ENCODE data around the gene APH1A.

DNA sequence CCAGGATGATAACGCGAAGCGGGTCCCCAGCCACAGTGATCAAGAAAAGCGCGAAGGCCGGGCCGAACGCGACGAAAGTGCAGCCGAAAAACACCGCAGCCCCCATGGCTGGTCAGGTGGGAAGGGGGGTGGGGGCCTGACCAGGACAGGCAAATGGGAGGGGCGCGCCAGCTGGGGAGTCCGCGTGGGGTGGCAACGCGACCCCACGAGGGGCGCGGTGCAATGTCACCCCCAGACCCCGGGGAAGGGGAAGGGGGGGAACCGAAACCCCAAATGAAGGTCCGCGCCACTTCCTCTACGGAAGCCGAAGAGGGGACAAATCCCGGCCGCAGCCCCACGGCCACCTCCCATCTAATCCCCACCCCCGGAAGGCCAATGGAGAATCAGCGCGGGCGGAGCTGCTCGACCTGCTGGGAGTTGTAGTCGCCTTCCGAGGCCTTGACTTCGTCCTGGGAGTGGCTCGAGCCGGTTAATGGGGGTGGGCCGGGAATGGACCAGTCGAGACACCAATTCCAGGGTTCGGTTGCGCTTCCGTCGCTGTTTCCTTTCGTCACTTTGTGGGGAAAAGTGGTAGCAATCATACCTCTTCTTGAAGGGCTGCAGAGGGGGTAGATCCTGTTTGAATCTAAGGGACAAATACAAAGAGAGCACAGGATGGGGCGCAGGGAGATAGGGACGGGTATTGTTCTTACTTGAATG lies at the start of gene APH1A:
- TF ChIP-seq, protein P1, sequence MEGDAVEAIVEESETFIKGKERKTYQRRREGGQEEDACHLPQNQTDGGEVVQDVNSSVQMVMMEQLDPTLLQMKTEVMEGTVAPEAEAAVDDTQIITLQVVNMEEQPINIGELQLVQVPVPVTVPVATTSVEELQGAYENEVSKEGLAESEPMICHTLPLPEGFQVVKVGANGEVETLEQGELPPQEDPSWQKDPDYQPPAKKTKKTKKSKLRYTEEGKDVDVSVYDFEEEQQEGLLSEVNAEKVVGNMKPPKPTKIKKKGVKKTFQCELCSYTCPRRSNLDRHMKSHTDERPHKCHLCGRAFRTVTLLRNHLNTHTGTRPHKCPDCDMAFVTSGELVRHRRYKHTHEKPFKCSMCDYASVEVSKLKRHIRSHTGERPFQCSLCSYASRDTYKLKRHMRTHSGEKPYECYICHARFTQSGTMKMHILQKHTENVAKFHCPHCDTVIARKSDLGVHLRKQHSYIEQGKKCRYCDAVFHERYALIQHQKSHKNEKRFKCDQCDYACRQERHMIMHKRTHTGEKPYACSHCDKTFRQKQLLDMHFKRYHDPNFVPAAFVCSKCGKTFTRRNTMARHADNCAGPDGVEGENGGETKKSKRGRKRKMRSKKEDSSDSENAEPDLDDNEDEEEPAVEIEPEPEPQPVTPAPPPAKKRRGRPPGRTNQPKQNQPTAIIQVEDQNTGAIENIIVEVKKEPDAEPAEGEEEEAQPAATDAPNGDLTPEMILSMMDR (IDR thresholded peaks at IDR 0.05; ENCODE audit: low read depth, low read length): no peak
- peak; percentile 65 for TF ChIP-seq POLR2A (IDR thresholded peaks at IDR 0.05; ENCODE audit: extremely low read depth, insufficient read length)

Measured in NB4 (cell line).